H1 (cell line): ENCODE data around the gene MKI67. TPM values are rescaled to one million over a fixed set of nuclear protein-coding genes. Genes with fewer than 3 reads are reported as not detected.

ENCODE experiments used
- CTCF ChIA-PET: fragments of 300-600 bp; sonication (Branson Sonifier 250); formaldehyde crosslinking; loops from one replicate; lab custom pipeline; 2021; ENCODE audit not compliant: partially characterized antibody; lab: Charles Lee
- POLR2A ChIA-PET: fragments of 300-600 bp; sonication (Branson Sonifier 250); formaldehyde crosslinking; loops from one replicate; lab custom pipeline; 2021; ENCODE audit warnings: inconsistent platforms; ENCODE audit not compliant: partially characterized antibody; lab: Charles Lee
- DNase-seq, 2 experiments: peaks; one replicate each; pipeline versions ENCODE4 v3.0.0 to v3.0.0-alpha.2; 2010 to 2022; ENCODE audit warnings: low spot score in 2 of 2, low read depth in 1 of 2, mixed read lengths in 1 of 2
- FAIRE-seq: peaks from 2 replicates; lab custom pipeline; 2011; peaks lifted over from hg19 to GRCh38; lab: Jason Lieb, UNC
- H2AFZ ChIP-seq: 2 replicates; pipeline ENCODE4 v1.8.1; 2012; ENCODE audit warnings: low read length, inconsistent platforms
- H2AK5ac ChIP-seq: 2 replicates; pipeline ENCODE4 v1.6.1; 2013; ENCODE audit warnings: low read depth, low read length
- H2BK120ac ChIP-seq: replicated peaks from 2 replicates; pipeline ENCODE3; 2013; ENCODE audit warnings: low read depth, low read length, inconsistent platforms
- H2BK12ac ChIP-seq: 2 replicates; pipeline ENCODE4 v1.6.1; 2013; ENCODE audit warnings: low read depth, low read length
- H2BK15ac ChIP-seq: 2 replicates; pipeline ENCODE4 v1.6.1; 2013; ENCODE audit warnings: low read length
- H2BK20ac ChIP-seq: 2 replicates; pipeline ENCODE4 v1.6.1; 2013; ENCODE audit warnings: low read length
- H2BK5ac ChIP-seq: 2 replicates; pipeline ENCODE4 v1.6.1; 2013; ENCODE audit warnings: low read depth, low read length
- H3K14ac ChIP-seq: 2 replicates; pipeline ENCODE4 v1.6.1; 2013; ENCODE audit warnings: inconsistent platforms; ENCODE audit not compliant: insufficient read length
- H3K18ac ChIP-seq: 2 replicates; pipeline ENCODE4 v1.6.1; 2013; ENCODE audit warnings: low read length; ENCODE audit errors: extremely low read depth
- H3K23ac ChIP-seq: 2 replicates; pipeline ENCODE4 v1.6.1; 2013; ENCODE audit warnings: inconsistent platforms; ENCODE audit not compliant: insufficient read length
- H3K23me2 ChIP-seq: 2 replicates; pipeline ENCODE4 v1.6.1; 2013; ENCODE audit warnings: low read depth, low read length
- H3K27ac ChIP-seq: 2 replicates; pipeline ENCODE4 v1.6.1; 2011; ENCODE audit warnings: low read depth, low read length, inconsistent platforms
- H3K27me3 ChIP-seq, 4 experiments: replicated peaks in 1 of 4; 1 replicate in 1 of 4; 2 replicates in 3 of 4; pipeline versions ENCODE4 v1.6.1 to v1.8.1; 2011 to 2013; ENCODE audit warnings: low read length in 3 of 4, mild to moderate bottlenecking in 3 of 4, inconsistent platforms in 2 of 4, mixed read lengths in 2 of 4, moderate library complexity in 1 of 4; ENCODE audit not compliant: control insufficient read depth in 3 of 4, insufficient read depth in 3 of 4; ENCODE audit errors: extremely low read depth in 1 of 4
- H3K36me3 ChIP-seq, 4 experiments: 2 replicates each; pipeline versions ENCODE4 v1.6.1 to v1.8.1; 2011 to 2013; ENCODE audit warnings: mild to moderate bottlenecking in 4 of 4, low read length in 3 of 4, moderate library complexity in 2 of 4, control low read depth in 1 of 4, inconsistent platforms in 1 of 4; ENCODE audit not compliant: insufficient read depth in 4 of 4, control insufficient read depth in 2 of 4
- H3K4ac ChIP-seq: replicated peaks from 2 replicates; pipeline ENCODE3; 2013; ENCODE audit warnings: low read length, low read depth, mixed read lengths, inconsistent platforms; ENCODE audit not compliant: insufficient read length
- H3K4me1 ChIP-seq, 4 experiments: replicated peaks in 1 of 4; 1 replicate in 1 of 4; 2 replicates in 3 of 4; pipeline versions ENCODE4 v1.6.1 to v1.8.1; 2011 to 2013; ENCODE audit warnings: low read length in 3 of 4, inconsistent platforms in 2 of 4, mixed read lengths in 1 of 4; ENCODE audit not compliant: insufficient read depth in 4 of 4, control insufficient read depth in 3 of 4
- H3K4me2 ChIP-seq, 2 experiments: 2 replicates each; pipeline versions ENCODE4 v1.6.1 to v1.8.1; 2011 to 2013; ENCODE audit warnings: low read depth in 2 of 2, low read length in 2 of 2, control low read depth in 1 of 2, inconsistent platforms in 1 of 2, mild to moderate bottlenecking in 1 of 2; ENCODE audit not compliant: insufficient read depth in 1 of 2
- H3K4me3 ChIP-seq, 4 experiments: fragments of 200-600, 300-600 bp in 1 of 4; sonication (generic), shearing (Covaris generic), sonication (Bioruptor Twin) in 1 of 4; 2 replicates each; pipeline versions ENCODE4 v1.5.1 to v1.8.1; 2011 to 2016; ENCODE audit warnings: low read length in 4 of 4, low read depth in 3 of 4, control low read depth in 2 of 4, inconsistent platforms in 2 of 4, mild to moderate bottlenecking in 2 of 4, mixed read lengths in 1 of 4, moderate library complexity in 1 of 4; ENCODE audit not compliant: insufficient read depth in 2 of 4; ENCODE audit errors: extremely low read depth in 1 of 4
- H3K56ac ChIP-seq: replicated peaks from 2 replicates; pipeline ENCODE3; 2013; ENCODE audit warnings: low read depth, mild to moderate bottlenecking, mixed read lengths, low read length, inconsistent platforms; ENCODE audit not compliant: insufficient read length
- H3K79me1 ChIP-seq: 2 replicates; pipeline ENCODE4 v1.6.1; 2013; ENCODE audit warnings: low read depth, low read length, control low read depth
- H3K79me2 ChIP-seq, 2 experiments: 2 replicates each; pipeline versions ENCODE4 v1.6.1 to v1.8.1; 2012 to 2013; ENCODE audit warnings: low read length in 2 of 2, mild to moderate bottlenecking in 2 of 2, inconsistent platforms in 1 of 2; ENCODE audit not compliant: insufficient read depth in 2 of 2, control insufficient read depth in 1 of 2
- H3K9ac ChIP-seq, 4 experiments: replicated peaks in 1 of 4; 1 replicate in 1 of 4; 2 replicates in 3 of 4; pipeline versions ENCODE4 v1.6.1 to v1.8.1; 2011 to 2013; ENCODE audit warnings: low read depth in 3 of 4, low read length in 3 of 4, control low read depth in 2 of 4, mild to moderate bottlenecking in 2 of 4, moderate library complexity in 2 of 4, inconsistent platforms in 1 of 4; ENCODE audit errors: extremely low read depth in 1 of 4
- H3K9me3 ChIP-seq, 2 experiments: 2 replicates each; pipeline versions ENCODE4 v1.6.1 to v1.8.1; 2012 to 2013; ENCODE audit warnings: mild to moderate bottlenecking in 2 of 2, moderate library complexity in 2 of 2, control low read depth in 1 of 2, inconsistent platforms in 1 of 2, low read depth in 1 of 2, low read length in 1 of 2, mixed read lengths in 1 of 2; ENCODE audit not compliant: insufficient read depth in 2 of 2
- H4K20me1 ChIP-seq, 2 experiments: replicated peaks in 1 of 2; 2 replicates each; pipeline versions ENCODE3 to v1.8.1; 2011 to 2013; ENCODE audit warnings: inconsistent platforms in 2 of 2, low read length in 2 of 2, mild to moderate bottlenecking in 1 of 2; ENCODE audit not compliant: insufficient read depth in 2 of 2, control insufficient read depth in 1 of 2
- H4K5ac ChIP-seq: 2 replicates; pipeline ENCODE4 v1.6.1; 2013; ENCODE audit warnings: low read length, low read depth, mixed read lengths, inconsistent platforms; ENCODE audit not compliant: insufficient read length
- H4K8ac ChIP-seq: 2 replicates; pipeline ENCODE4 v1.8.0; 2013; ENCODE audit warnings: mild to moderate bottlenecking, moderate library complexity, low read length, inconsistent platforms; ENCODE audit not compliant: insufficient read depth; ENCODE audit errors: extremely low read depth
- H4K91ac ChIP-seq: replicated peaks from 2 replicates; pipeline ENCODE3; 2013; ENCODE audit warnings: low read length, mixed read lengths, inconsistent platforms; ENCODE audit not compliant: insufficient read length
- ASH2L ChIP-seq: fragments of 200-600, 300-600 bp; sonication (generic); IDR thresholded peaks from one replicate; pipeline ENCODE4 v1.7.1; 2017; ENCODE audit warnings: low read length
- CTBP2 ChIP-seq: IDR thresholded peaks from 2 replicates; pipeline ENCODE4 v1.7.0; 2011; ENCODE audit warnings: borderline replicate concordance, mild to moderate bottlenecking, moderate library complexity, mixed read lengths, low read length; ENCODE audit not compliant: insufficient read depth, insufficient read length
- E2F6 ChIP-seq: IDR thresholded peaks from 2 replicates; pipeline ENCODE4 v1.6.1; 2012; ENCODE audit warnings: inconsistent platforms
- RAD21 ChIP-seq, 2 experiments: IDR thresholded peaks in 1 of 2; conservative IDR thresholded peaks in 1 of 2; 2 replicates each; pipeline ENCODE4 v1.6.1; 2011; ENCODE audit warnings: low read depth in 2 of 2, low read length in 2 of 2, improper control_type of control experiment in 1 of 2, inconsistent platforms in 1 of 2, mild to moderate bottlenecking in 1 of 2, moderate library complexity in 1 of 2
- WGBS, 2 experiments: shearing (Covaris generic) in 1 of 2; methylation state at CpG; one replicate each; pipeline versions ENCODE4 v1.1.6 to v1.1.7; 2013 to 2015; ENCODE audit warnings: low lambda C conversion rate in 2 of 2, mixed read lengths in 2 of 2, inconsistent platforms in 1 of 2, low coverage in 1 of 2, missing lambda C conversion rate in 1 of 2; ENCODE audit not compliant: insufficient replicate concordance in 2 of 2, insufficient coverage in 1 of 2, insufficient read length in 1 of 2; ENCODE audit errors: extremely low coverage in 1 of 2, missing lambda C conversion rate in 1 of 2; 5-methylcytosine and 5-hydroxymethylcytosine counted together
- polyA plus RNA-seq, 7 experiments: library from polyadenylated mRNA; depleted of rRNA in 3 of 7; stranded (reverse) in 5 of 7; unstranded in 2 of 7; fragments of >200 nt in 5 of 7; fragments of 200-250 nt in 2 of 7; gene quantifications; 1 replicate in 5 of 7; 2 replicates in 1 of 7; 4 replicates in 1 of 7; pipeline versions ENCODE4 v1.2.1 to v1.2.3, GENCODE V29; 2011 to 2013; ENCODE audit warnings: missing spikeins in 2 of 7, mixed read lengths in 2 of 7
- total RNA-seq: library from RNA; stranded (reverse); fragmentation: NEBNext Ultra II Directional; extraction: Animal tissue kit (Norgen Biotek cat#: 25700); gene quantifications from 2 replicates; pipeline ENCODE4 v1.2.1, GENCODE V29; 2021
- TF ChIP-seq, protein P1 (sequence below), 3 experiments: IDR thresholded peaks; 1 replicate in 2 of 3; 2 replicates in 1 of 3; pipeline versions ENCODE4 v1.5.1 to v1.6.1; 2011; ENCODE audit warnings: low read length in 3 of 3, mild to moderate bottlenecking in 3 of 3, inconsistent platforms in 2 of 3, low read depth in 1 of 3, moderate library complexity in 1 of 3; ENCODE audit not compliant: insufficient read depth in 1 of 3; ENCODE audit errors: control extremely low read depth in 1 of 3

The MKI67 gene
- total and polyA plus RNA-seq, 2 of the 8 experiments (the other 6 are each of a cell fraction or from before 2014, with no cell fraction given): 15.8 to 85.1 TPM

DNA sequence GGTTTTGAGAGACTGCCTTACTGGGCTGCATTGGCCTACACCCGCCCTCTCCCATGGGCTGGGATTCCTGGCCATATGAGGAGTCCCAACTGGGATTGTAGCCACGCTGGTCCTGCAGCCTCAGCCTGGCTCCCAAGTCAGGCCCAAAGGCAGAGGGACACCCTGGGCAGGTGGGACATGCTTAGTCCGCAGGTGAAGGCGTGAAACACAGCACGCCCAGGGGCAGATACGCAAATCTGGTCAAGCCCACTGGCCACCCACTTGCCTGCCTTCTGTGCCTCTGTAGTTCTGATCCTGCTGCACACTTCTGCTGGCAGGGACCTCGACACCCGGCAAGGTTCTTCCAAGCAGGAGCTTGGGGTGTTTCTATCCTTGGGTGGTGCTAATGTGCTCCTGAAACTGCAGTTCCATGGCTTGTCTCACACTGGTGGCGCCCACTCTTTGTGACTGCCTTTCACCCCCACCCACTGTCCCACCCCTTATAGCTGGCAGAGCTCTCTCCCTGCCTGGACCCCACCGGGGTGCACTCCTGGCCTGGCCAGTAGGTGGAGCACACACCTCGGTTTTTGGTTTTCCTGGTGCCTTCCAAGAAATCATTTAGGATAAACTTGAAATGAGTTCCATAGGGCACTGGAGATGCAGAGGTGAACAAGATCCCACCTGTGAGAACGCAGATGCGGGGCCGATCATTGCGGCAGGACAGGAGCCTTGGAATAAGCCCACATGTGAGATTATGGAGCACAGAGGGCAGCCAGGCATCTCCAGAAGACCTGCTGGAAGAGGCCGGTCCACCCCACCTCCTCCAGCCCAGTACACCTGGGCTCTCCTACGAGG, 47.9 kb downstream of the MKI67 start:
- Histone ChIP-seq H3K36me3 (no peaks in the 10 kb centered on the region), H3K4me2 (no peak overlapping the region), H3K14ac (no peak overlapping the region), H3K23me2 (no peaks in the 10 kb centered on the region), H3K56ac (no peak overlapping the region), H3K79me1 (no peaks in the 10 kb centered on the region), H3K79me2 (no peaks in the 10 kb centered on the region), H3K9ac (no peak overlapping the region), H2BK120ac (no peak overlapping the region), H4K5ac (no peak overlapping the region), H3K4me1 (peaks cover 0 to 2% (median 0%) of the 10 kb centered on the region in 4 experiments; a peak in 1 of 7 replicates), H4K91ac (no peak overlapping the region), H2BK20ac (no peak overlapping the region)
- WGBS, 2 experiments: 67% methylated on average over 16 of the region's 17 CpGs; no CpG with 5 or more reads in 1 of the 2 experiments
- TF ChIP-seq ASH2L: no peak
- TF ChIP-seq CTBP2: no peak
- TF ChIP-seq, protein P1, sequence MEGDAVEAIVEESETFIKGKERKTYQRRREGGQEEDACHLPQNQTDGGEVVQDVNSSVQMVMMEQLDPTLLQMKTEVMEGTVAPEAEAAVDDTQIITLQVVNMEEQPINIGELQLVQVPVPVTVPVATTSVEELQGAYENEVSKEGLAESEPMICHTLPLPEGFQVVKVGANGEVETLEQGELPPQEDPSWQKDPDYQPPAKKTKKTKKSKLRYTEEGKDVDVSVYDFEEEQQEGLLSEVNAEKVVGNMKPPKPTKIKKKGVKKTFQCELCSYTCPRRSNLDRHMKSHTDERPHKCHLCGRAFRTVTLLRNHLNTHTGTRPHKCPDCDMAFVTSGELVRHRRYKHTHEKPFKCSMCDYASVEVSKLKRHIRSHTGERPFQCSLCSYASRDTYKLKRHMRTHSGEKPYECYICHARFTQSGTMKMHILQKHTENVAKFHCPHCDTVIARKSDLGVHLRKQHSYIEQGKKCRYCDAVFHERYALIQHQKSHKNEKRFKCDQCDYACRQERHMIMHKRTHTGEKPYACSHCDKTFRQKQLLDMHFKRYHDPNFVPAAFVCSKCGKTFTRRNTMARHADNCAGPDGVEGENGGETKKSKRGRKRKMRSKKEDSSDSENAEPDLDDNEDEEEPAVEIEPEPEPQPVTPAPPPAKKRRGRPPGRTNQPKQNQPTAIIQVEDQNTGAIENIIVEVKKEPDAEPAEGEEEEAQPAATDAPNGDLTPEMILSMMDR (IDR thresholded peaks at IDR 0.05; ENCODE audit: control extremely low read depth in 1 of 3, insufficient read depth in 1 of 3, low read depth in 1 of 3, low read length in 3 of 3): peak; percentile 77 to 90 (median 85)
- no peak for TF ChIP-seq E2F6
- peak; percentile 75 to 83 for TF ChIP-seq RAD21 (IDR thresholded peaks at IDR 0.05 in 1 of 2, conservative IDR thresholded peaks at IDR 0.05 in 1 of 2; ENCODE audit: low read depth in 2 of 2, low read length in 2 of 2)
- TF ChIP-seq, all 59 proteins: peak for 2
- H2AK5ac ChIP-seq: no peak overlapping the region
- no peaks in the 10 kb centered on the region; a peak in 1 of 7 replicates for H3K27me3 ChIP-seq
- H2BK12ac ChIP-seq: no peak overlapping the region
- DNase-seq (peak; percentile 19 to 88), FAIRE-seq (peak; percentile 58)
- POLR2A ChIA-PET: no interaction called here
- no peak overlapping the region for H3K4ac ChIP-seq
- no peak overlapping the region for H3K18ac ChIP-seq
- no peak overlapping the region for H4K8ac ChIP-seq
- peak overlapping the region; percentile 23; the same call in 1 of the 2 replicates for H2BK15ac ChIP-seq
- no peaks in the 10 kb centered on the region for H4K20me1 ChIP-seq
- no peaks in the 10 kb centered on the region for H3K9me3 ChIP-seq
- H3K27ac ChIP-seq: no peak overlapping the region
- H2BK5ac ChIP-seq: no peak overlapping the region
- CTCF ChIA-PET: interaction anchor here (0.6 to 2.9 kb wide), 15 partner anchors 8 to 172 kb away, joined by 3 to 25 read pairs (median 4); no protein-coding TSS in a partner anchor
- no peak overlapping the region for H2AFZ ChIP-seq
- no peak overlapping the region for H3K4me3 ChIP-seq
- H3K23ac ChIP-seq: no peak overlapping the region
